Upper lobe of right lung (tissue), 1 donor: Measurements from ENCODE around the gene MMP24OS. TPM values are rescaled to one million over a fixed set of nuclear protein-coding genes. Genes with fewer than 3 reads are reported as not detected.

Experiments
- ATAC-seq: fragments of 200-7000 bp; cut with Tn5 transposase; one replicate; pipeline ENCODE4 v1.9.1; 2020; ENCODE audit warnings: mild to moderate bottlenecking, moderate library complexity
- DNase-seq: peaks from one replicate; pipeline ENCODE4 v3.0.0-alpha.2; 2020
- H3K27ac ChIP-seq: fragments of 200-600 bp; one replicate; pipeline ENCODE4 v1.8.0; 2022
- H3K27me3 ChIP-seq: fragments of 200-600 bp; one replicate; pipeline ENCODE4 v1.8.0; 2022; ENCODE audit warnings: mild to moderate bottlenecking
- H3K36me3 ChIP-seq: fragments of 200-600 bp; one replicate; pipeline ENCODE4 v1.8.0; 2022
- H3K4me1 ChIP-seq: fragments of 200-600 bp; one replicate; pipeline ENCODE4 v1.8.0; 2022
- H3K4me3 ChIP-seq: fragments of 200-600 bp; one replicate; pipeline ENCODE4 v1.8.0; 2022; ENCODE audit warnings: mild to moderate bottlenecking
- H3K9me3 ChIP-seq: fragments of 200-600 bp; one replicate; pipeline ENCODE4 v1.8.0; 2022
- intact Hi-C: fragments of 100-400 bp; cut with DNase I; formaldehyde crosslinking; loops from one replicate; pipeline ENCODE4 v1.11.0; 2022
- total RNA-seq: library from RNA; stranded (reverse); fragmentation: NEBNext Ultra II Directional; extraction: Animal tissue kit (Norgen Biotek cat#: 25700); gene quantifications from one replicate; pipeline ENCODE4 v1.2.1, GENCODE V29; 2021
- TF ChIP-seq, protein P1 (sequence below): fragments of 200-600 bp; IDR thresholded peaks from one replicate; pipeline ENCODE4 v1.8.0; 2022; ENCODE audit warnings: antibody characterized with exemption
- donor health status: DM: no; HTN: yes; CAD: no; lungs with severe emphysema.

The MMP24OS gene
- total RNA-seq, 1 donor from 2014 or later: 85.2 TPM

GRCh38 chr20:35290887-35291417, 13.0 kb upstream of the MMP24OS start:
- peaks cover 13% of the 10 kb centered on the region for H3K27me3 ChIP-seq
- intact Hi-C loops: no loop called here
- H3K4me1 ChIP-seq: no peaks in the 10 kb centered on the region
- no peaks in the 10 kb centered on the region for H3K9me3 ChIP-seq
- no peak overlapping the region for H3K27ac ChIP-seq
- DNase-seq: no peak
- no peak overlapping the region for H3K4me3 ChIP-seq
- H3K36me3 ChIP-seq: no peaks in the 10 kb centered on the region
- TF ChIP-seq, protein P1, sequence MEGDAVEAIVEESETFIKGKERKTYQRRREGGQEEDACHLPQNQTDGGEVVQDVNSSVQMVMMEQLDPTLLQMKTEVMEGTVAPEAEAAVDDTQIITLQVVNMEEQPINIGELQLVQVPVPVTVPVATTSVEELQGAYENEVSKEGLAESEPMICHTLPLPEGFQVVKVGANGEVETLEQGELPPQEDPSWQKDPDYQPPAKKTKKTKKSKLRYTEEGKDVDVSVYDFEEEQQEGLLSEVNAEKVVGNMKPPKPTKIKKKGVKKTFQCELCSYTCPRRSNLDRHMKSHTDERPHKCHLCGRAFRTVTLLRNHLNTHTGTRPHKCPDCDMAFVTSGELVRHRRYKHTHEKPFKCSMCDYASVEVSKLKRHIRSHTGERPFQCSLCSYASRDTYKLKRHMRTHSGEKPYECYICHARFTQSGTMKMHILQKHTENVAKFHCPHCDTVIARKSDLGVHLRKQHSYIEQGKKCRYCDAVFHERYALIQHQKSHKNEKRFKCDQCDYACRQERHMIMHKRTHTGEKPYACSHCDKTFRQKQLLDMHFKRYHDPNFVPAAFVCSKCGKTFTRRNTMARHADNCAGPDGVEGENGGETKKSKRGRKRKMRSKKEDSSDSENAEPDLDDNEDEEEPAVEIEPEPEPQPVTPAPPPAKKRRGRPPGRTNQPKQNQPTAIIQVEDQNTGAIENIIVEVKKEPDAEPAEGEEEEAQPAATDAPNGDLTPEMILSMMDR: no peak
- no peak for ATAC-seq

- no peaks in the 10 kb centered on the region for H3K36me3 ChIP-seq
- TF ChIP-seq, protein P1: no peak
- no peak overlapping the region for H3K4me3 ChIP-seq
Measured at GRCh38 chr20:35290186-35290886, 12.4 kb upstream of the MMP24OS start.

DNA sequence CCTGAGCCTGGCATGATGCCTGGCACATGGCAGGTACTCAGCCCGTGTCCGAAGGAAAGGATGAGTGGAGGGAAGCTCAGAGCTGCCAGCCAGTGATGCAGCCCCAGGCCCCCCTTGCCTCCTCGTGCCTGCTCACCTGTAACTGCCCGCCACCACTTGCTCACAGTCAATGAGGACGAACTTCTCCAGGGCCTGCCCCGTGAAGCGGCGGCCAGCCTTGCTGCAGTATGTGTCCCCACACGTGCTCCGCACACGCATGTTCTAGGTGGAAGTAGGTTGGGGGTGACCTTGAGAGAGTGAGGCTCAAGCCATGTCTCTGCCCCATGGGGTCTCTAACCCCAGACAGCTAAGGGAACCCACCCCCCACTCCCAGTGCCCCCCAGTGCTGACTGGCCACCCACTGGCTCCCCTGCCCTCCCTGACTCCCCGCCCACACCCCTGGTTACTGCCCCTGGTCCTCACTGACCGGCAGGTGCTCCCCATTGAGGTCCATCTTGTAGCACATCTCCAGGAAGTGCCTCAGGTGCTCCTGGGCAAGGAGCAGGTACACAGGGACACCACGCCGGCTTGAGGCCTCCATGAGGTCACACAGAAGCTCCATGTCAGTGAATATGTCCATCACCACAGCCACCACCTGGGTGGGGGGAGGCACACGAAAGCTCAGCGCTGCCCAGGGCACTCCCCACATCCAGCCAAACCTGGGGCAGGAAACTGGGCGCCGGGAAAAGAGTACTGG, 10.6 kb upstream of the MMP24OS start:
- H3K9me3 ChIP-seq: no peaks in the 10 kb centered on the region
- ATAC-seq: no peak
- H3K27me3 ChIP-seq: peaks cover 2% of the 10 kb centered on the region
- intact Hi-C loops: no loop called here
- TF ChIP-seq, protein P1: no peak
- DNase-seq: no peak
- H3K27ac ChIP-seq: no peak overlapping the region
- peaks cover 5% of the 10 kb centered on the region for H3K4me1 ChIP-seq
- no peak overlapping the region for H3K4me3 ChIP-seq
- no peaks in the 10 kb centered on the region for H3K36me3 ChIP-seq

More at GRCh38 chr20:35290186-35290886, 12.4 kb upstream of the MMP24OS start:
- Histone ChIP-seq H3K4me1 (no peaks in the 10 kb centered on the region), H3K27ac (no peak overlapping the region), H3K27me3 (peaks cover 13% of the 10 kb centered on the region), H3K9me3 (no peaks in the 10 kb centered on the region)
- DNase-seq (no peak), ATAC-seq (no peak)
- intact Hi-C loops: no loop called here

DNA sequence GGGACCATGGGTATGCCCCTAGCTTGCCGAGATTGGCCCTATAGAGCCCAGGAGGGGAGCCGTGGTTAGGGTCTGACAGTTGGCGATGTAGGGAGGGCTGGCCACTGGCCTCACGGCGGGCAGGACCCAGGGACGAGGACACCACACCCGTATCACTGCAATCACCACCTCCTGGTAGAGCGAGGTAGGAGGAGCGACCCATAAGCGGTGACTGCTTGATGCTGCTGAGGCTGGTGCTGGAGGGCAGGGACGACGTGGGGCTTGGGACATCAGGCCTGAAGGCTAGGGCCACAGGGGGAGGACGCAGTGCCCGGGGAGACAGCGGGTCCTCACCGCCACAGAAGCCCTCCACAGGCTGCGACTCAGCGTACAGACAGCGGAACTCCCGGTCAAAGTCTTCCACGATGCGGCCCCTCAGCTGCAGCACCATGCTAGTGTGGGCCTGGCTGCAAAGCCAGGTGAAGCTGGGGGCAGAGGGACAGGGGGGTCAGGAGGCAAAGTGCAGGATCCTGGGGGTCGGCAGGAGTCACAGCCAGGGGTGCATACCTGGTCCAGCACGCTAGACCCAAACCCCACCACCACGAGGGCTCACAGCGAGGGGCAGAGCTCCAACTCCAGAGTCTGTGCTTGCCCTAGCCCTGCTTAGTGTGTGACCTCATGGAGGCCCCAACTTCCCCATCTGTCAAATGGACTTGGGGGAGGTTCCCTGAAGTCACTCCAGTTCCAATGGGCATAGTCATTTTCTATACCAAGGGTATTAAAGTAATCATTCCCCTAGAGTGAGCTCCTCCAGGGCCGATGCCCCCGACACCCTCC, 9.8 kb upstream of the MMP24OS start:
- no peak for DNase-seq
- H3K9me3 ChIP-seq: no peaks in the 10 kb centered on the region
- TF ChIP-seq, protein P1: no peak
- H3K36me3 ChIP-seq: no peaks in the 10 kb centered on the region
- intact Hi-C loops: no loop called here
- ATAC-seq: no peak
- H3K4me3 ChIP-seq: no peak overlapping the region
- H3K4me1 ChIP-seq: peaks cover 10% of the 10 kb centered on the region
- no peaks in the 10 kb centered on the region for H3K27me3 ChIP-seq
- H3K27ac ChIP-seq: no peak overlapping the region

GRCh38 chr20:35286899-35287508, 9.1 kb upstream of the MMP24OS start:
- intact Hi-C loops: no loop called here
- DNase-seq (no peak), ATAC-seq (no peak)
- TF ChIP-seq, protein P1: no peak
- Histone ChIP-seq H3K4me3 (no peak overlapping the region), H3K36me3 (peaks cover 3% of the 10 kb centered on the region), H3K9me3 (no peaks in the 10 kb centered on the region), H3K27ac (no peak overlapping the region), H3K4me1 (peaks cover 10% of the 10 kb centered on the region), H3K27me3 (no peaks in the 10 kb centered on the region)
